Measurements from ENCODE around the gene ABI3BP.

Gene ABI3BP

GRCh38 chr3:100899440-100900091 lies 93.7 kb downstream of the ABI3BP start:
- in situ Hi-C loops (cut with HindIII; ENCODE audit: low sequenced_read_pairs) = no loop called here
- no peak for DNase-seq (ENCODE audit: low read depth)
- H3K4me3 ChIP-seq (ENCODE audit: low read depth, low read length) = no peak overlapping the region

GRCh38 chr3:100898681-100899080 lies 94.5 kb downstream of the ABI3BP start:
- no peak for DNase-seq (ENCODE audit: low read depth)
- in situ Hi-C loops (cut with HindIII; ENCODE audit: low sequenced_read_pairs) = no loop called here
- TF ChIP-seq CTCF (IDR thresholded peaks at IDR 0.05; ENCODE audit: low read depth, low read length, missing control alignments) = no peak
- no peak overlapping the region for H3K4me3 ChIP-seq (ENCODE audit: low read depth, low read length)

More at GRCh38 chr3:100899440-100900091, 93.7 kb downstream of the ABI3BP start:
- TF ChIP-seq CTCF (IDR thresholded peaks at IDR 0.05; ENCODE audit: low read depth, low read length, missing control alignments) = no peak

- no peak for TF ChIP-seq CTCF (IDR thresholded peaks at IDR 0.05; ENCODE audit: low read depth, low read length, missing control alignments)
- DNase-seq (ENCODE audit: low read depth) = no peak
- in situ Hi-C loops (cut with HindIII; ENCODE audit: low sequenced_read_pairs) = no loop called here
- no peak overlapping the region for H3K4me3 ChIP-seq (ENCODE audit: low read depth, low read length)
These were observed 96.2 kb downstream of the ABI3BP start for GRCh38 chr3:100896994-100897393.

- TF ChIP-seq CTCF (IDR thresholded peaks at IDR 0.05; ENCODE audit: low read depth, low read length, missing control alignments) = peak; percentile 62
- no peak for DNase-seq (ENCODE audit: low read depth)
- in situ Hi-C loops (cut with HindIII; ENCODE audit: low sequenced_read_pairs) = loop anchor here (5.0 kb wide), 1 partner anchor 104 kb away; no protein-coding TSS in a partner anchor
These were observed 99.6 kb downstream of the ABI3BP start for GRCh38 chr3:100893590-100893989.

GRCh38 chr3:100893108-100893507 lies 100.1 kb downstream of the ABI3BP start:
- no peak overlapping the region for H3K4me3 ChIP-seq (ENCODE audit: low read depth, low read length)
- DNase-seq (ENCODE audit: low read depth) = no peak
- TF ChIP-seq CTCF (IDR thresholded peaks at IDR 0.05; ENCODE audit: low read depth, low read length, missing control alignments) = no peak
- in situ Hi-C loops (cut with HindIII; ENCODE audit: low sequenced_read_pairs) = loop anchor here (5.0 kb wide), 1 partner anchor 104 kb away; no protein-coding TSS in a partner anchor

More at GRCh38 chr3:100893590-100893989, 99.6 kb downstream of the ABI3BP start:
- H3K4me3 ChIP-seq (ENCODE audit: low read depth, low read length) = no peak overlapping the region

GRCh38 chr3:100891827-100892226 lies 101.4 kb downstream of the ABI3BP start:
- no peak for TF ChIP-seq CTCF (IDR thresholded peaks at IDR 0.05; ENCODE audit: low read depth, low read length, missing control alignments)
- in situ Hi-C loops (cut with HindIII; ENCODE audit: low sequenced_read_pairs) = loop anchor here (5.0 kb wide), 1 partner anchor 105 kb away; no protein-coding TSS in a partner anchor
- no peak overlapping the region for H3K4me3 ChIP-seq (ENCODE audit: low read depth, low read length)
- no peak for DNase-seq (ENCODE audit: low read depth)

Data from astrocyte of the cerebellum (primary cell).